COR-L47 (cell line): ENCODE measurements around the gene HDAC9.

Experiments
- DNase-seq: peaks from one replicate; lab custom pipeline; 2025; lab: John Stamatoyannopoulos, UW

Gene HDAC9

DNA sequence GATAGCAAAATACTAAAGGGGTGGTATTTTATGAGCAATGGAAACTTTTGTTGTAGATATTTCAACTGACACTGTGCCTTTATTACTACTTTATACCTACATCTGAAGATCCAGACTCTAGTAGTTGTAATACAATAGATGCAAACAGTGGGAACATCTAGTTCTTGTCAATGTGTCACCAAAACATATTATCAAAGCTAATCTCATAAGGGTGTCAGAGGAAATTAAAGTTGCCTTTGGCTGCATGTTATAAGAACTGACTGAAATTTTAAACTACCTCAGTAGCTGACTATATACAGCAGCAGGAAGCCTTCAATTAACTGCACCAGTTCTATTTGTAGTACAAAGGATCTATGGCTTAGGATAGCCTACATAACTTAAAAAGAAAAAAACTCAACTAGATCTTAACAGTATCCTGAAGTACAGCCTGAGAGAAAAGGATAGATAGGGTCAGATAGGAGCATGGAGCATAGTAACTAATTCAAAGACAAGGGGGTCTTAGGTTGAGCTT, 30.9 kb downstream of the HDAC9 start:
- DNase-seq = no peak

DNA sequence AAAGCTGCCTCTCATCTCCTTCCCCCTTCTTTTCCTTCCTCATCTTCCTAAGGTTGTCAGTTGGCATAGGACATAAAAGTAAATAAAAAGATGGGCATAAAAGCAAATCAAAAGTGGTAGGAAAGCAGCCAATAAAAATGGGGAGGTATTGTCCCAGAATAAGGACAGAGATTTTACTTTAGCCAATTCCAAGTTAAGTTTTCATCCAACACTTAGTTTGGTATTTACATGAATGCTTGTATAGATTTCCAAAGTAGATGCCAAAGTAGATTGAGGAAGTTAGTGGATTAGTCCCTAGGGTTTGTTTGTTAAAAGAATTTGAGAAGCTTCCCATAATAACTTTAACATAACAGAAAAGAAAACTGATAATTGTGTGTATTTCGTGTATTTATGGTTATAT, 33.7 kb downstream of the HDAC9 start:
- DNase-seq = no peak

DNA sequence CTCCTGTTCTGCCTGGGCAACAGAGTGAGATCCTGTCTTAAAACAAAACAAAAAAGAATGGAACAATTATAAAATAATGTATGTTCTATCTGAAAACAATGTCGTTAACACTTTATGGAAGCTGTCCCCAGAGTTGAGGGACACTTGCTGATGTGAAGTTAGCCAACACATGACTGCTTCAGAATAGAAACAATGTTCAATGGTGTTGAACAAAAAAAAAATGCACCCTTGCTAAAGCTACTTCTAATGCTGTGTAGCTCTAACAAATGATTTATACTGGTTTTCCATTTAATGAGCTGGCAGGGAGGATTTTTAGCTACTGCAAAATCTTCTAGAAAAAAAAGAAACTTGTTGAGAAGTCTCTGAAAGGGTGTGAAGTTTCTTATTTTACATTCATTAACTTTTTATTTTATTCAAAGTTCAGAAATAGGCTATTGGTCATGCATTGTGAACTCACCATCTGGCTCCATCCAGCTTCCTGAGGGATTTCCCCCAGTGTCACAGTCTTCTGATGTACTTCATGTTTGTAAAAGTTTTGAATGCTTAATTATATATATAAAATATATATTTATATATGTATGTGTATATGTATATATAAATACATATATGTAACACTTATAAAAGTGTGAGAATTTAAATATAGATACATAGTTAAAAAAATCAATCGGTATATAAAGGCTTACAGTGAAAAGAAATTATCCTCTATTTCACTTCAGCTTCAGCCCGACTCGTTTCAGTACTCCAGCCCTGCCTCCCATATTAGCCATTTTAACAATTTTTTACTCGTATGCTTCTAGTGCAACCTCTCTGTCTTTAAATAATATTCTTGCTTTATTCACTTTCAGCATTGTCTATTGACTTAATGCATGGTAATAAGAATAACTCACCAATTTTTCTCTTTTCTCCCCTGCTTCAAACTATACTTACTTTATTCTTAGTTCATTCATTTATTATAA, 35.0 kb downstream of the HDAC9 start:
- no peak for DNase-seq

DNA sequence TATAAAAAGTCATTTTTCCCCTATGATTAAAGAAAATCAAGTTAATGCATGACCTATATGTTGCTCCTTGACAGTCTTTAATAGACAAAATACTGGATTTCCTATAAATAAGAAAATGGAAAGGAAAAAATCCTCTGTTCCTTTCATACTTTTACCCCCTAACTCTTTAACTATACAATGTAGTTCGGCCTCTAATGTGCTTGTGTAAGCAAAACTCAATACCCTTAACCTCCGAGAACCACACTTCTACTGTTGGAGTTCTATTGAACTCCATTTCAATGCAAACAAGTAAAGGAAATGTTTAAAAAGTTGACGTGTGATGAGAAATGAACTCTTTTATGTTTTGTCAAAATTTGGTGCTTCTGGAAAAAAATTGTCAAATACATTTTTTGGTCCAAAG, 36.0 kb downstream of the HDAC9 start:
- DNase-seq = no peak

DNA sequence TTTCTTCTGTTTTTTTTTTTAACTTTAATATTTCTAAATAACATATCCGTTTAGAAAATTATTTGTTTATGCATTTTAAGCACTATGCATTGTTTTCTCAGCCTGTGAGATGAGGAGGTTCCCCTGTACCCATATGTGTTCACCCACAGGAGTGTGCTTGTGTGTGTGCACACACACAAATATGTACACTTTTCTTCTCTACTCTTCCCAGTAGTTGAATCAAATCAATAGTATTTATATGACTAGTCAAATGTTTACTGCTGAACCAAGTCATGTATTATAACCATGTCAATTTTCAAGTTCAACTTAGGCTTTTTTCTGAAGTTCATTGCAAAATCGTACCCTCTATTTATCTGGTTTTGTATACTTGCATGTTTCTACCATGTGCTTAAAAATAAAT, 37.3 kb downstream of the HDAC9 start:
- no peak for DNase-seq

DNA sequence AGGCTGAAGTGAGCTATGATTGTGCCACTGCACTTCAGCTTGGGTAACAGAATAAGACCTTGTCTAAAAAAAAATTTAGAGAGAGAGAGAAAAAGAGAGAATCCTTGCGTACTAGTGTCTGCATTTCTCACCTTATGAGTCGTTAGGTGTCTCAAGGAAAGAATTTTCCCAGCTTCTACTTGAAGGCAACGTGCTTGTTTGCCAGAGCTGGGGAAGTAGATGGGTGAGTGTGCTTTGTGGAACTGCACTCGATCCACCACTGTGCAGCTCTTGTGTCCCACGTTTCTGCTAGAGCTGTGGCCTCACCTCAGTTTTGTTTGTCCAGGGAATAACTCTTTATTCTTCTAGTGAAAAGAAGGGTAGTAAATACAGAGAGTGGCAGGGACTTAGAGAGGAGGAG, 38.9 kb downstream of the HDAC9 start:
- no peak for DNase-seq

DNA sequence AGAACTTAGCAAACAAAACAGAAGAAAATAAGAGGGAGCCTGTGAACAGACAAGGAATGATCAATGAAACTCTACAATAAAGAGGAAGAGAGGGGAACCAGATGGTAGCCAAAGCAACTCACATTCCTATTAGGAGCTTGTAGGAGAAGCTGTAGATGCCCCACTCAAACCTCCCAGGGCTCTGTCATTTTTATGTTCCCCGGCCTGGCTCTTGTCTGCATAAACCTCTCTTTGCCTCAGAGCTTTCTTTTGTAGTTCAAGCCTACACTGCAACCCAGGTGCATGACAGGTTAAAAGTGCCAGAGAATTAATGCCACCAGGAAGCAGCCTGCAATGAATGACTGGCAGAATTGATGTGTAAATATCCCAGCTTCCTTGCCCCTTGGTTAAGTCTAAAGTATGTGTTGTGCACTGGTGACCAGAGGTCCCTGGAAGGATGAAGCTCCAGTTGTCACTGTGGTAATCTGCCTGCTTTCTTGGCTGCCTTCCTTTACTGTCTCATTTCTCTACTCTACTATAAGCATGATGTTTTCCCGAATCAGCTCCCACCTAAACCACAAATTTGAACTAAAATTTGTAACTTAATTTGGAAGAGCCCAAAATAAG, 40.4 kb downstream of the HDAC9 start:
- DNase-seq = no peak

DNA sequence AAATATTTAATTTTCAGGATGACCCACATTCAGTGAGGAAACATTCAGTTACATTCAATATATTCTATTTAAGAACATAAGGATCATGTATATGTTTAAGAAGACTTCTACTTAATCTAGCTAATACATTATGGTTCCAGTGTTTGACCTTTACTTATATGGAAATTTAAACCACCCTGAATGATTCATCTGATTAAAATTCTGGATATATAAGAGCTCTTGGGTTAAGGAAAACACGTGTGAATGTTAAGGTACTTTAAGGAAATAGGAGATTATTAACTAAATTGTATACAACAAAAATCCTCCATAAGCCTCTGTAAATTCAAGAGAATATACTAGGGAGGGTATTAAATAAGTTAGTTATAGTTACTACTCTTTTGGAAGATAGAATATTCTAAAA, 40.9 kb downstream of the HDAC9 start:
- no peak for DNase-seq

DNA sequence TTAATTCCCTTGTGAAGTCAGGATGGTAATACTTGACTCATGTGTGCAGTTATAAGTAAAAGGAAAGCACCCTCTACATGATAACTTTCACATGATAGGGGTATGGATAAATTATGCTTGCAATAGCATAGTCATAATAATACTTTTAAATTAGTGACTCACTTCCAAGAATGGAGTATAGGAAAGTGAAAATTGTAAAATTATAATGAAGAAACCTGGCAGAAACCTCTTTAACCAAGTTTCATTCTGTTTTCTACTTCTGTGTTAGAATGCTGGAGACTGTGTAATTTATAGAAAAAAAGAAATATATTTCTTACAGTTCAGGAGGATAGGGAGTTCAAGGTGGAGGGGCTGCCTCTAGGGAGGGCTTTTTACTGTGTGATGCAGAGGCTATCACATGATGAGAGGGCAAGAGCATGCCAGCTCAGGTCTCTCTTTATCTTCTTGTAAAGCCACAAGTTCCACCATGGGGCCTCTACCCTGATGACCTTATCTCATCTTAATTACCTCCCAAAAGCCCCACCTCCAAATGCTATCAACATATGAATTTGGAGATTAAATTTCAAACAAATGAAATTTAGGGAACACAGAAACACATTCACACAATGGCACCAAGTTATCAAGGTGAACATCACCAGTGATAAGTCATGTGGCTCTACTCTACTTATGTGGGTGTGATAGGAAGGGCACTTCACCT, 43.2 kb downstream of the HDAC9 start:
- no peak for DNase-seq

DNA sequence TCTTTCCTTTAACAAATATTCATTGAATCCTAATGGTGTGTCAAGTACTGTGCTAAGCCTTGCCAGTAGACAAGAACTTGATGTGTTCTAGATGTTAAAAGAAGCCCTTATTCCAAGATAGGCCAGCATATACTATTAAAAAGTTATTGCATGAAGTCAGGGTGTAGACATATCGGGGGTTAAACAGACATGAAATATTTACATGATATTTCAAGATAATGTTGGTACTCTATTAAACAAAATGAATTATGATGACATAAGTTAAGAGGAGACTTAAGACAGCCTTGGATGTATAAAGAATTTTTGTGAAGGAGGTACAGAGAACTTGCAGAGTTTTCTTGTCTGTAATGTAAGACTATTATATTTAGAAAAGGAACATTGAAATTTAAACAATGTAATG, 44.8 kb downstream of the HDAC9 start:
- no peak for DNase-seq

DNA sequence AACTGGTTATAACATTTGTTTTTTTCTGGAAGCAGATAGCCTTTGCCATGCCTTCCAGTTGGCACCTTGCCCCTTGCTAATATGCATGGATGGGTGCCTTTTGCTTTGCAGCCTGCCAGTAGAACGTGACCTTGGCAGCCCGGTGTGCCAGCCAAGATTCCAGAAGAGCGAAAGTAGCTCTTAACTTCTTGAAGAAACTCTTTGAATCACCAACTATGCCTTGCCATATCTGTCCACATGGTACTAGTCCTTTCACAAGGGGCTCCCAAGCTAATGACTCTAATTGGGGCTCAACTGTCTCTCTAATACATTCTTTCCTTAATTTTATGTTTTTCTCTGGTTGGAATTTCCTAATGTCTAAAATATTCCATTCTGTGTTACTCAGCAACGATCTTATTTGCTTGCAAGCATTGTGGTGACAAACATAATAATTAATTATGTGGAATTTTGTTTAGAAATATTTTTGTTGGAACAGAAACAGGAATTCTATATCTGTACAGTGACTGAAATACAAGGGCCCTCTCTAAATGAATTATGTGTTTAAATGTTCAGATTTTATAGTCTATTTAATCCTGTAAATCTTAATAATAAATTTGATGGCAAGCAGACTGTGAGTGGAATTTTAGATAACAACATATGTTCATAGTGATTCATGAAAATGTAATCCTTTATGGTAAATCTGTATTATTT, 45.8 kb downstream of the HDAC9 start:
- DNase-seq = no peak

DNA sequence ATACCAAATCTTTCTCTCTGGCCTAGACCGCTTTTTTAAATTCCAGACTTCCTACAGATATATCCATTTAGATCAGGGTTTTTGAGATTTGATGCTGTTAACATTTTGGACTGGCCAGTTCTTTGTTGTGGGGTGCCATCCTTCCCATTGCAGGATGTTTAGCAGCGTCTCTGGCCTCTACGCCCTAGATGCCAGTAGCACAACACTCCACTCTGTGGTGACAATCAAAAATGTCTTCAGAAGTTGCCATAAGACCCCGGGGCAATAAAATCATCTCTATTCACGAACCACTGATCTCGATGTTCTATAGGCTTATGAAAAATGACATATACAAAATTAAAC, 46.3 kb downstream of the HDAC9 start:
- DNase-seq = no peak

DNA sequence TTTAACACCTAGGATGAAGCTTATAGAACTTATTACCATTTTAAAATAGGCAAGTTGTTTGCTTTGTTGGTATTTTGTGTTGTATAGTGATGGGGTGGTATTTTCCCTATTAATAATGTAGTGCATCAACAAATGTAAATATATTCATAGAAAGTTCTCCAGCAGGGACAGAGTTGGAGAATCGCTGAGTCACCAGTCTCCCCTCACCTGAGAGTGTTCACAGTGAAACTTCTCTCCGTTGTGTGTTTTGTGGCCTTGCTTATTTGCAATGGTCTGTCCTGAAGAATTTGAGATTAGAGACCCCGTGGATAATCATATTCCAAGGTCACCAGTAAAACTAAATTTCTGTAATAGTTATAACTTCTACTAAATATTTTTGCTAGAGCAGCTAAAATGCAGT, 51.0 kb downstream of the HDAC9 start:
- no peak for DNase-seq

DNA sequence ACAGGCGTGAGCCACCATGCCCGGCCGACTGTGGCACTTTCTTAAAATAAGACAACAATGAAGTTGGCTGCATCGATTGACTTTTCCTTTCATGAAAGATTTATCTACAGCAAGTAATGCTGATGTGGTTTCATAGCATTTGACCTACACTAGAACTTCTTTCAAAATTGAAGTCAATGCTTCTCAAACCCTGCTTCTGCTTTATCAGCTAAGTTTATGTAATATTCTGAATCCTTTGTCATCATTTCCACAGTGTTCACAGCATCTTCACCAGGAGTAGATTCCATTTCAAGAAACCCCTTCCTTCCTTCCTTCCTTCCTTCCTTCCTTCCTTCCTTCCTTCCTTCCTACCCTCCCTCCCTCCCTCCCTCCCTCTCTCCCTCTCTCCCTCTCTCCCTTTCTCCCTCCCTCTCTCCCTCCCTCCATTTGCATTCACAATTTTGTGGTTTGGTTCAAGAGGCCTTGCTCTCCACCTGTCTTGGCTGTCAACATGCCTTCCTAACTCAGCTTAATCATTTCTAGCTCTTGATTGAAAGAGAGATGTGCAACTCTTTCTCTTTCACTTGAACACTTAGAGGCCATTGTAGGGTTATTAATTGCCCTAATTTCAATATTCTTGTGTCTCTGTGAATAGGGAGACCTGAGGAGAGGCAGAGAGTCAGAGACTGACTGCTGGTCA, 52.1 kb downstream of the HDAC9 start:
- no peak for DNase-seq

DNA sequence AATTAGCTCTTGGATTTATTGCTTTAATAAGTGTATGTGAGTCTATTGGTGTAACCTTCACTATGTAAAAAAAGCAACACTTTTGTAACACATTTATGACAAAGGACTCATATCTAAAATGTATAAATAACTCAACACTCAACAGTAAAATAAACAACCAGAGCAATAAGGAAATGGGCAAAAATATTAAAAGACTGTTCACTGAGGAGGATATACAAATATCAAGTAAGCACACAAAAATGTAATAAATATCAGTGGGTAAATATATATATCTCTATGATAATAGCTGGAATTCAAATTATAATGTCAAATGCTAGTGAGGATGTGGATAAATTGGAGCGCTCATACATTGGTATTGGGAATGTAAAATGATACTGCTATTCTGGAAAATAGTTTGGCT, 53.0 kb downstream of the HDAC9 start:
- DNase-seq = no peak

DNA sequence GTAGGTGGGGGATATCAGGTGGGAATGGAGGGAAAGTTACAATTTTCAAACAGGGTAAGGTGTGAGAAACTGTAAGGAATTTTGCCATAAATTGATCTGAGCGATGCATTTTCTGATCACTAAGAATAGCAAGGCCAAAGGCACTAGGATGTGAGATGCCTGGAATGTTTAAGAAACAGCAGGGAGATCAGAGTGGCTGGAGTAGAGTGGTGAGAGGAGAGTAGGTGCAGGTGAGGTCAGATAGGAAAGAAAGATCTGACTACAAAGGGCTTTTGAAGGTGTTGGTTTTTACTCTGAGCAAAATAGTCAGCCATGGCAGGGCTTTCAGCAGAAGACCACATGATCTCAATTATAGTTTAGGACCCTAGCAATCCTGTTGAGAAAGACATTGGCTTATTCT, 55.0 kb downstream of the HDAC9 start:
- DNase-seq = no peak

DNA sequence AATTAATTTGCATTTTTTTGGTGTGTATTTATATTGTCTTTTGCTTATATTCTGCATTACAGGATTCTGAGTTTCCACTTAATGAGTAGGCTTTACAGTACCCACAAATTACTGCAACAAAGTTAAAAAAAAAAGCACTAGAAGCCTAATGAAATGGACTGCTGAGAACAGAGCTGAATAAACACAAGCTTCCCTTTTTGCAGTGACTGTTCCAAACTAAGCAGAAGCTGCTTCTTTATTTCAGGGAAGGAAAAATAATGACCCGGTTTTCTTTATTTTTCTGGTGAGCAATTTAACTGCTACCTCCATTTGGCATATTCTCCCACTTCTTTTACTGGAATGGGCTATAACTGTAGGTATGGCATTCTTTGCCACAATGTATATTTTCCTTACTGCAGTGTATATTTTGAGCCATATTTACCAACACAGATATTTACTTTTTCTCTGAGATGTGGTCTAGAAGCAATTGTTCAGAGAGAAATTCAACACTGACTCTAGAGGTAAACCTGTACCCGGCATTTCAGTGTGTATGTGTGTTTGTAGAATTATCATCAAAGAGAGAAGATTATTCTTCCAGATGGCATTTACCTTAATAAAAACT, 56.9 kb downstream of the HDAC9 start:
- no peak for DNase-seq

DNA sequence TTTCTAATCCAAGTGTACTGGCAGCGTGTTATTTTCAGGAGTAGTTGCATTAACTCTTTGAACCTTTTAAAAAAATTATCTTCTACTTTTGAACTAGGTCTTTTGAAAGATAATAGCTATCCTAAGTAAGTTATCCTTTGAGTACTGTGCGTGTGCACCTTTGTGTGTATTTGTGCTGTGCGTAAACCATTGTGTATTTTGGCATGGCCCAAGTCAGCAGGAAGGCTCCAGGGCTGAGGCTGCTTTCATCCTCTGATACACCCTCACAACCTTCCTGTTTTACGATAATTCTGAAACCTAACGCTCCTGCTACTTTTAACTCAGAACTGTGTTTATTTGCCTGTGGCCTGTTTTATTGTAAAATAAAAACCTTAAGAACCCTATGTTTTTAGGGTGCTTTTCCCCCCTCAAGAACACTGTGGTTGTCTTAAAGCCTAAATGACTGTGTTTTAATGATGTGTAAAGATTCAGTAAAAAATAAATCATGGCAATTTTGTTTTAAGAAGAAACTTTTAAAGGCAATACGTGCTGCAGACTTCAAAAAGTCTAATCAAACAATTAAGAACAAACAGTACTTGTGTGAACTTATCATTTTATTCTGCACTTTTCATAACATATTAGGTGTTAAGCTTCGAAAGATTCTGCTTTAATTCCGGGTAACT, 57.5 kb downstream of the HDAC9 start:
- peak; percentile 28 for DNase-seq

DNA sequence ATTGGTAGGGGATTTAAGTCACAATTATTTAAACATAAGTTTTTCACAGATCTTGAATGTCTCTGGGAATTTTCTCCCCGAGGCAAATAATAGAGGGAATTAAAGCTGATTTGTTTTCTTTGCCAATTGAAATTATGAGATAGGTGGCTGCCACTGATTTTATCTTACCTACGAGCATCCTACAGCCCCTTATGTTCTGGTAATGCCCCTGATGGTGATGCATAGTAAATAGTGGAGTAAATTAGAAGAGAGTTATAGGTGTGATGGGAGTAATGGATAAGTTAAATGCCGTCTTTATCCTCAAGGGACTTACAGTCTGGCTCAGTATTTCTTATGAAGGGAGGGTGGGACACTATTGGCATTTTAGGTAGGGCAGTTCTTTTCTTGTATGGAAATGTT, 58.1 kb downstream of the HDAC9 start:
- DNase-seq = no peak

DNA sequence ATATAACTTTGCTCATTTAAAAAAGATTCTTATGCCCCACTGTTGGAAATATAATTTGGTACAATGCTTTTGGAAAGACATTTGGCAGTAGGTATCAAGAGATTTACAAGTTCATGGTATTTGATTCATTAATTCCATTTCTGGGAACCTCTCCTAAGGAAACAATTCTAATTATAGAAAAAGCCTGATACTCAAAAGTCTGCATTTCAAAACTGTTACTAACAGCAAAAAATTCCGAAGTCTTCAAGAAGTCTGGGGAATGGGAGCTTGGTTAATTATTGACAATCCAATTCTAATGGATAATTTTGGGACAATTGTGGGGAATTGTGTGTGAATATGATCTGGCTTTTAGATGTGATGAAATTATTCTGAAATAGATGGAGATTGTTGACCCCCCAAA, 59.6 kb downstream of the HDAC9 start:
- DNase-seq = no peak

DNA sequence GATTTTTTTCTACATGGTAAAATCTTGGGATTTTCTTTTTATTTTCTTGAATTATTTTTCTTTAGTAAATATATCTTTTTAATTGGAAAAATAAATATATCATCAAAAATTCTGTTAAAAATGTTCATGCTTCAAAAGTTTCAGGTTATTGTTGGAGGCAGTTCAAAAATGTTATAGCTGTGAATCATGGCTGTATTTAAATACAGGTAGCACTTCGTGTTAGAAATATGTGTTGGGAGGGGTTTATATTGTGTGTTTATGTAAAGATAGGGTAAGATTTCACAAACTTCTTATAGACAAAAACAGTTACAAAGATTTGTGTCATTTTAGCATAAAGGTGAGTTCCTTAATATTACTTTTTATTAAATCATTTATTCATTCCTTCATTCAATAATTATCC, 60.4 kb downstream of the HDAC9 start:
- no peak for DNase-seq
